Aorta (tissue), 5 donors: ENCODE measurements around the gene SHISA5. TPM values are rescaled to one million over a fixed set of nuclear protein-coding genes. Genes with fewer than 3 reads are reported as not detected.
"Not testable (repeated sequence)": the region's sequence is repeated elsewhere in the genome, so short reads cannot be mapped to it uniquely, and the experiment has no call there.

ENCODE experiments used
- ATAC-seq: fragments of 200-7000 bp; cut with Tn5 transposase; one replicate; pipeline ENCODE4 v1.9.1; 2022; ENCODE audit warnings: moderate library complexity; ENCODE audit not compliant: low FRiP score
- DNase-seq, 2 donors: peaks; one replicate each; pipeline ENCODE4 v3.0.0-alpha.2; 2020
- H3K27ac ChIP-seq, 2 donors: one replicate each; pipeline ENCODE4 v1.5.1; 2013; ENCODE audit warnings: low read length in 2 of 2, mild to moderate bottlenecking in 2 of 2, moderate library complexity in 2 of 2, control low read depth in 1 of 2, inconsistent platforms in 1 of 2, low read depth in 1 of 2
- H3K27me3 ChIP-seq, 2 donors: one replicate each; pipeline ENCODE4 v1.6.1; 2013; ENCODE audit warnings: control low read depth in 1 of 2, low read length in 1 of 2, mild to moderate bottlenecking in 1 of 2, moderate library complexity in 1 of 2; ENCODE audit not compliant: insufficient read depth in 2 of 2, control insufficient read depth in 1 of 2
- H3K36me3 ChIP-seq, 2 donors: one replicate each; pipeline ENCODE4 v1.6.1; 2013; ENCODE audit warnings: control low read depth in 1 of 2, low read length in 1 of 2, mild to moderate bottlenecking in 1 of 2; ENCODE audit not compliant: insufficient read depth in 2 of 2, control insufficient read depth in 1 of 2
- H3K4me1 ChIP-seq, 2 donors: one replicate each; pipeline ENCODE4 v1.6.1; 2013; ENCODE audit warnings: low read length in 2 of 2, control low read depth in 1 of 2, mild to moderate bottlenecking in 1 of 2, moderate library complexity in 1 of 2; ENCODE audit not compliant: insufficient read depth in 2 of 2, control insufficient read depth in 1 of 2
- H3K4me3 ChIP-seq, 2 donors: one replicate each; pipeline ENCODE4 v1.5.1; 2013; ENCODE audit warnings: low read length in 2 of 2, control low read depth in 1 of 2, mild to moderate bottlenecking in 1 of 2
- H3K9me3 ChIP-seq: one replicate; pipeline ENCODE4 v1.6.1; 2013; ENCODE audit warnings: mild to moderate bottlenecking, low read length; ENCODE audit not compliant: control insufficient read depth
- WGBS, 2 donors: extraction: QIAGEN DNeasy Blood & Tissue Kit; methylation state at CpG; one replicate each; pipeline ENCODE4 v1.1.7; 2013; 5-methylcytosine and 5-hydroxymethylcytosine counted together
- intact Hi-C, 2 donors: fragments of 100-400 bp; cut with DNase I; formaldehyde crosslinking; loops; one replicate each; pipeline versions ENCODE4 v1.14.2 to v1.15.0; 2022
- polyA plus RNA-seq, 2 donors: library from polyadenylated mRNA; stranded (reverse); fragments of 200-250 nt; gene quantifications; one replicate each; pipeline ENCODE4 v1.2.3, GENCODE V29; 2013
- total RNA-seq, 2 donors: library from RNA; stranded (reverse); fragmentation: NEBNext Ultra II Directional; extraction: Animal tissue kit (Norgen Biotek cat#: 25700); gene quantifications; one replicate each; pipeline ENCODE4 v1.2.1, GENCODE V29; 2021
- donor health status: healthy with polysubstance abuse.
- donor health status: Bipolar disorder and iron deficiency.
- donor health status: DM: no; HTN: no; CAD: no.
- donor health status: DM: no; HTN: no; CAD: no.
- donor health status: DM: yes; HTN: yes; CAD: no.

The SHISA5 gene
- total and polyA plus RNA-seq, 4 donors = 64.2 to 183 (median 142) TPM

- 86 to 90% methylated on average over 17 of the region's 17 CpGs for WGBS, 2 donors
- no peaks in the 10 kb centered on the region for H3K27me3 ChIP-seq
- H3K36me3 ChIP-seq = peaks cover 0 to 6% of the 10 kb centered on the region in 2 donors
- H3K4me1 ChIP-seq = no peaks in the 10 kb centered on the region
- no peaks in the 10 kb centered on the region for H3K9me3 ChIP-seq
- intact Hi-C loops = loop anchor here (1.0 to 10.0 kb wide), 5 partner anchors 38 to 223 kb away; partner anchors contain the start of genes NCKIPSD (in 2 of the 2), SHISA5 (in 1 of the 2) and SLC26A6 (in 1 of the 2)
- ATAC-seq = no peak
- peak; percentile 62 to 77 for DNase-seq
- H3K4me3 ChIP-seq = no peak overlapping the region
- H3K27ac ChIP-seq = peak overlapping the region in 1 of 2 donors; percentile 82
Observed at GRCh38 chr3:48464713-48465221, 39.2 kb downstream of the SHISA5 start.

GRCh38 chr3:48463703-48464102 is 40.3 kb downstream of the SHISA5 start:
- DNase-seq = no peak
- Histone ChIP-seq H3K4me3 (no peak overlapping the region), H3K4me1 (no peaks in the 10 kb centered on the region), H3K9me3 (no peaks in the 10 kb centered on the region), H3K36me3 (peaks cover 4 to 10% of the 10 kb centered on the region in 2 donors), H3K27me3 (no peaks in the 10 kb centered on the region), H3K27ac (peak overlapping the region in 1 of 2 donors; percentile 4)
- intact Hi-C loops = loop anchor here (2.0 to 10.0 kb wide), 2 partner anchors 85 to 171 kb away; partner anchors contain the start of gene SLC26A6 (in 1 of the 2)
- WGBS, 2 donors = 79 to 80% methylated on average over 9 of the region's 9 CpGs
- ATAC-seq = no peak

GRCh38 chr3:48461767-48462166 is 42.2 kb downstream of the SHISA5 start:
- intact Hi-C loops = loop anchor here in 1 of 2 donors (10.0 kb wide), 1 partner anchor 173 kb away; the partner anchor contains the start of gene SLC26A6
- not testable (repeated sequence) for H3K4me3 ChIP-seq, H3K27me3 ChIP-seq, DNase-seq, H3K4me1 ChIP-seq, H3K27ac ChIP-seq, ATAC-seq, H3K9me3 ChIP-seq
- 87 to 91% methylated on average over 7 of the region's 7 CpGs for WGBS, 2 donors
- H3K36me3 ChIP-seq = peaks cover 7 to 11% of the 10 kb centered on the region in 2 donors

- Histone ChIP-seq H3K27me3 (no peaks in the 10 kb centered on the region), H3K4me1 (no peaks in the 10 kb centered on the region), H3K27ac (no peak overlapping the region), H3K4me3 (no peak overlapping the region), H3K9me3 (no peaks in the 10 kb centered on the region), H3K36me3 (peaks cover 7 to 11% of the 10 kb centered on the region in 2 donors)
- intact Hi-C loops = loop anchor here in 1 of 2 donors (10.0 kb wide), 1 partner anchor 174 kb away; the partner anchor contains the start of gene SLC26A6
- no peak for DNase-seq
- 84 to 91% methylated on average over 3 of the region's 3 CpGs for WGBS, 2 donors
- no peak for ATAC-seq
Observed at GRCh38 chr3:48460517-48460902, 43.5 kb downstream of the SHISA5 start.

- Histone ChIP-seq H3K9me3 (no peaks in the 10 kb centered on the region), H3K4me3 (no peak overlapping the region), H3K27me3 (no peaks in the 10 kb centered on the region), H3K36me3 (peaks cover 7 to 13% of the 10 kb centered on the region in 2 donors), H3K27ac (no peak overlapping the region), H3K4me1 (no peaks in the 10 kb centered on the region)
- WGBS, 2 donors = 49 to 56% methylated on average over 7 of the region's 7 CpGs
- intact Hi-C loops = loop anchor here in 1 of 2 donors (10.0 kb wide), 1 partner anchor 175 kb away; the partner anchor contains the start of gene SLC26A6
- no peak for DNase-seq
- ATAC-seq = no peak
Observed at GRCh38 chr3:48459773-48460516, 44.0 kb downstream of the SHISA5 start.

- no peaks in the 10 kb centered on the region for H3K4me1 ChIP-seq
- no peak overlapping the region for H3K27ac ChIP-seq
- peaks cover 8 to 13% of the 10 kb centered on the region in 2 donors for H3K36me3 ChIP-seq
- DNase-seq = no peak
- H3K9me3 ChIP-seq = no peaks in the 10 kb centered on the region
- H3K27me3 ChIP-seq = no peaks in the 10 kb centered on the region
- no peak for ATAC-seq
- 88 to 89% methylated on average over 3 of the region's 3 CpGs for WGBS, 2 donors
- intact Hi-C loops = no loop called here
- no peak overlapping the region for H3K4me3 ChIP-seq
Observed at GRCh38 chr3:48459331-48459730, 44.6 kb downstream of the SHISA5 start.

- intact Hi-C loops = no loop called here
- DNase-seq (peak in 1 of 2 donors; percentile 4), ATAC-seq (no peak)
- H3K4me1 ChIP-seq = no peaks in the 10 kb centered on the region
- H3K27me3 ChIP-seq = no peaks in the 10 kb centered on the region
- H3K36me3 ChIP-seq = peaks cover 12 to 15% of the 10 kb centered on the region in 2 donors
- no peak overlapping the region for H3K27ac ChIP-seq
- no peaks in the 10 kb centered on the region for H3K9me3 ChIP-seq
- H3K4me3 ChIP-seq = no peak overlapping the region
- 93 to 100% methylated on average over 1 of the region's 1 CpG for WGBS, 2 donors
Observed at GRCh38 chr3:48456456-48456855, 47.5 kb downstream of the SHISA5 start.

- Histone ChIP-seq H3K27me3 (no peaks in the 10 kb centered on the region), H3K36me3 (peaks cover 4 to 6% of the 10 kb centered on the region in 2 donors), H3K9me3 (no peaks in the 10 kb centered on the region), H3K27ac (no peak overlapping the region), H3K4me1 (no peaks in the 10 kb centered on the region), H3K4me3 (no peak overlapping the region)
- WGBS, 2 donors = 80 to 92% methylated on average over 1 of the region's 1 CpG
- intact Hi-C loops = no loop called here
- no peak for ATAC-seq
- no peak for DNase-seq
Observed at GRCh38 chr3:48451270-48451669, 52.7 kb downstream of the SHISA5 start.
